HG03558 (cell line): ENCODE measurements around the gene PLET1.

Source experiments
- ATAC-seq: cut with Tn5 transposase; IDR thresholded peaks from one replicate; pipeline ENCODE4 v1.9.1; 2021; ENCODE audit warnings: moderate number of reproducible peaks; ENCODE audit not compliant: unreplicated experiment; ENCODE audit errors: extremely low read depth

PLET1 gene, protein sequence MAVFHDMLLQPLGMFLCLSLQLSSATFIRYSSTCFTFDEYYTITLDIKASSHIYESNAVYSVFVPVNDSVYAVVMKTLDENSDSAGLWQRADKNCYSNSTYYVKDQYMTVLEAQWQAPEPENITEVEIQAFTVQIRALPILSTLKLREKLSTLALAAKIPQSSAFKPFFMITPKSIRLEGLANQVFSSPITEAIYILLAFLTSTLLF

DNA sequence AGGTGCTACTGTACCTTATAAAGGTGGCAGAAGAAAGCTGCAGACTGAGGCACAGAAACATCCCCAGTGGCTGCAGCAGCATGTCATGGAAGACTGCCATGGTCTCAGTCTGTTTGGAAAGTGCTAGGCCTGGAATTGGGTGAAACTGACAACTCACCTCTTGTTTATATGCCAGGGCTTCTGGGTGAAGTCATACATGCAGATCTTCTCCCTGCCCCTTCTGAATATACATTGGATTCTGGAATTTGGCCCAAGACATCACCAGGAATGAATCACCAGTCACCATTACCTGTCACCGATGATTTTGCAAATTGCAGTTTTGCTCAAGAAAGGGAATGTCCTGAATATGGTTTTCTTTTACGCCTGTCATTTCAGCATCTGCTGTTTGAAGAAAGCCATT is at the start of gene PLET1:
Gene PLET1 (minus strand): TSS at position 371 of the 400 bp plus-strand sequence. CDS start 271 bp downstream, at position 100.
- no peak for ATAC-seq

DNA sequence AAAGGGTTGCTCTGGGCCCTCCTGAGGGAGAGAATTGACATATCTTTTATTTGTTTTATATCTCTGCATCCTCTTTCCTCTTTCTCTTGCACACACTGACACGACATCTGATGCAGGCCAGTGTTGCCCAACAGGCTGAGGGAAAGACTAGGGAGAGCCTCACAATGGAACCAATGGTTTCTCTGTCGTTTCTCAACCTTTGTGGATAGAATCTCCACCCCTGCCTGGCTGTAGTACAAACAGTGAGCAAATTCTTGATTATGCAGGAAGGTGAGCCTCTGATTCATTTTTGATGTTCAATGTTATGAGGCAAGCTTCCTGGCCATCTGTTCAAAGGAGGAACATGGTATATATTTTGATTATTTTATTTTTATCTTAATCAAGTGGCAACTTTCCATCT is 49.8 kb upstream of the PLET1 start:
- no peak for ATAC-seq

DNA sequence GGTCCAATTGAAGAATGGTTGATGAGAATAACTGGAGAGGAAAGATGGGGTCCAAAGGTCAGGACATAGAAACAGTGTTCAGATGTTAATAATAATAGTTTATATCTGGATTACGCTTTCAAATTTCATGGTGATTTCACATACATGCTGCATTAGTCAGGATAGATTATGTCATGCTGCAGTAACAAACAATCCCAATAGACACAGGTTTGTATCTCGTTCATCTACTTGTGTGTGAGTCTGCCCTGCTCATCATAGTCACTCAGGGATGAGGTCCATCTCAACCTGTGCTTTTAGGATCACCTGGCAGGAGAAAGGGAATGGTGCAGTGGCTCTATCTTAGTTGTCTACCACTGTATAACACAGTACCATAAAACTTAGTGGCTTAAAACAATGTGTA is 48.0 kb upstream of the PLET1 start:
- no peak for ATAC-seq

DNA sequence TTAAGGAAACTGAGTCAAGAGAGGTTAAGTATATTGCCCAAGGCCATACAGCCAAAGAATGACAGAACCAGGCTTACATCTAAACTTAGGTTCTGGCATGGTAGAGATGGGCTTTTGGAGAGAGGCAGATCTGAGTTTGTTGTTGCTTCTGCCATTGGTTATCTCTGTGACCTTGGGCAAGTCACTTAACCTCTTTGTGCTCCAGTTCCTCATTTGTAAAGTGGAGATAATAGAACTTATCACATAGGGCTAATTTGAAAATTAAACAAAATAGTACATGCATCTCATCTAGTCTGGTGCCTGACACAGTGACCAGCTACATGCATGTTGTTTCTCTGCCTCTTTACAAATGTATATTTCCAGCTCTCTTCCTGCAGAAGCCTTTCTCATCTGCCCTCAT is 47.0 kb upstream of the PLET1 start:
- ATAC-seq = no peak

DNA sequence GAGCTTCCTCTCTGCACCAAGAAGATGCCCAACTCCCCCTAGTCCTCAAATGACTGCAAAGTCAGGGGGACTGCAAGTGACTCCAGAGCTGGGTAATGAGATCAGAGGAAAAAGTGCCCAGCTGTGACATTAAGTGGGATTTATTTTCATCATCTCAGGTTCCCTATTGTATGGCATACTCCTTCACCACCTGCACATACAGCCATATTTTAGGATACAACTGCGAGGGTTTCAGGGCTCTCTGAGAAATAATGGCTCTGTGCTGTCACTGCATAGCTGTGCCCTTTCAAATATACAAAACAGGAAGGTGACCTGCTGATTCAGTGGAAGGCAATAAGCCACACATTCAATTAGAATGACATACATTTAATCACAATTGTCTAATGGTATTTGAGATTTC is 45.6 kb upstream of the PLET1 start:
- ATAC-seq = no peak

DNA sequence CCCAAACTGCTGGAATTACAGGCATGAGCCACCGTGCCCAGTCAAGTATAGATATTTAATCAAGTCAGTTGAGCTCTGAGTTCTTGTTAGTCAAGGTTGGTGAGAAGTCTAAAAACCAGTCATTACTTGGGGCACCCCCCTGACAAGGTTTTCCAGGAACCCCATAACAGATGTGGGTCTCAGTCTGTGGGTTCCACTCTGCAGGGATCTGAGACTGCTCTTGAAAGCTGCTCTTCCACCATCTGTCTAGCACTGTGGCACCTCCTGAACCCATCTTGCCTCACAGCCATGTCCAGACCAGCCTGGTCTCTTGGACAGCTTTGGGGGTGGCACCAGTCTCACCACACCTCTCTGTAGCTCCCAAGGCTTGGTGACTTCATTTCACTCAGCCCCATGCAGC is 44.3 kb upstream of the PLET1 start:
- ATAC-seq = no peak

DNA sequence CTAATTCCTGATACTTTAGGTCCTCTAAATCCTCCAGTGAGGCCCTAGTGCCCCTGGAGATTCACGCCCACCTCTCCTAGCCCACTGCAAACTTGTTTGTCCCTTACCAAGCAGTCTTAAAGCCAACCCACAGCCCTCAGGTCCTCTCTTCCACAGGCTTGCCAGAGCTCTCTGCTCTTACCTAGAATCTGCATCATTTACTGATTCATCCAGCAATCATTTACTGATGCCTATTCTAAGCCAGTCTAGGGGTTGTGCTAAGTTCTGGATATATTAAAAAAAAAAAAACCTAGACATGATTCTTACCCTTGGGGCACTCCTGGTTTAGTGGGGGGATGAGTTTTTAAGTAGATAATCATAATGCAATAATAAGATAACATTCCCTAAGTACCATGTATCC is 43.0 kb upstream of the PLET1 start:
- ATAC-seq = no peak

DNA sequence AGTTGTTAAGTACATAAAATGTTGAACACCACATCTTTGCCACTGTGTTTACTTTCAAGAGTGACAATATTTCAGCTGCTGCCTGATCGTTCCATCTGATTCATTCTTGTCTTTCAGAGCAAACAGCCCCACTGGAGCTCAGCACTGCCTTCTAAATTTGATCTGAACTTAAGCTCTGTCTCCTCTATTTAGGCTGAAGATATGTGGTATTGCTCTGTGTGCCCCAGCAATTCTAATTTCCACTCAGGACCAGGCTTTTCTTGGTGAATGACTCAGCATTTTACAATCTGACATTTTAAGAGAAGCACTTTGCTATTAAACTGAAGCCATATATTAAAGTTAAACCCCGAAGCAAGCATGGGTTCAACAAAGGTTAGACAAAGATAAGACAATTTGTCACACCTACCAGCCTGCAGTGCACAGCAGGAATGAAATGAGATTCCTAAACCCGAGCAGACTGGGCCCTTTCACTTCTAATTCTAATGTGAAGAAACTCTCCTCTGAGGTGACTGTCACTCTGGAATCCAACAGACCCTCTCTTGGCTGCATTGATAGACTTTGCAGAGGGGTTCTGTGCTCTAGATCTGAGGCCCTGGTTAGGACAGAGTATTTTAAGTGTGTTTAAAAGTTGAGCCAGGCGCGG is 41.7 kb upstream of the PLET1 start:
- ATAC-seq = no peak

DNA sequence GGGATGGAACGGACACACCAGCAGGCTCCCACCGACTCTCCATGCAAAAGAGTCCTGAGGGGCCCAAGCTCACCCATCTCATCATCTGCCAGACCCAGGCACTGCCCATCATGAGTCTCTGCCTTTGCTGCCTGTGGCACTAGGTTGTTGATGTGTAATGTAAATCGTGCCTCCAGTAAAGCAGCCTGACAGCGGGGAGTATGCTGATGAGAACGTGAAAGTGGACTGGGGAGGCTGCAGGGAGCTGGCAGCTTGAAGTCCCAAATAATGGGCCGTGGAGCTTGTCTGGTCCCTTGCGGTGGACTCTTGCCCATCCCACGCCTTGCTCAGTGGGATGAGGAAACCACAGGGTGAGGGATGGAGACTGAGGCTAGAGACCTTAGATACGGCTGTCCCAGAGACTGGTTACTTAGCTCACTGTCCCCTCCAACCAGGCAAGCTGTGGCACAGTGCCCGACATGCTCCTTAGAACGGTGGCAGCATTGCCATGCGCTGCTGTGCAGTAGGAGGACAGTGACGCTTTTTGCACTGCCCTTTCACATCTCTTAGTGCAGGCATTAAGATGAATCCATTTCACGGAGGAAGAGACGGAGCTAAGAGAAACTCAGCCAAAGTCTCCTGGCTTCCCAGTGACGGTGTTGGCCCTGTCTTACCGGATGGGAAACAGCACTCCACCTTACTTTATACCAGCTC is 39.6 kb upstream of the PLET1 start:
- ATAC-seq = no peak

DNA sequence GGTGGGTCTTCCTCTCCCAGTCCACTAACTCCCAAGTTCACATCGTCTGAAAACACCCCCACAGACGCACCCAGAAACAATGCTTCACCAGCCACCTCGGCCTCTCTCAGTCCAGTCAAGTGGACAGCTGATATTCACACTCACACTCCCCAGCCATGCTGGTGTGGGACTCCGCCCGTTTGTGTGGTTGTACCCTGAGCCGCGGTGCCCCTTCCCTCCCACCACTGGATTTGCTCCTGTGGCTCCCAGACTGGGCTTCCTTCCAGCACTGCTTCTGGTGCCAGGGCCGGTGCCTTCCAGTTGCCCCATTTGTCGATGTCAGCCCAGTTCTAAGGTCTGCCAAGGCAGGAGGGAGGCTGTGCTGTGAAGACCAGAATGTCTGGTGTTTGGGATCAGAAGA is 37.9 kb upstream of the PLET1 start:
- ATAC-seq = no peak

DNA sequence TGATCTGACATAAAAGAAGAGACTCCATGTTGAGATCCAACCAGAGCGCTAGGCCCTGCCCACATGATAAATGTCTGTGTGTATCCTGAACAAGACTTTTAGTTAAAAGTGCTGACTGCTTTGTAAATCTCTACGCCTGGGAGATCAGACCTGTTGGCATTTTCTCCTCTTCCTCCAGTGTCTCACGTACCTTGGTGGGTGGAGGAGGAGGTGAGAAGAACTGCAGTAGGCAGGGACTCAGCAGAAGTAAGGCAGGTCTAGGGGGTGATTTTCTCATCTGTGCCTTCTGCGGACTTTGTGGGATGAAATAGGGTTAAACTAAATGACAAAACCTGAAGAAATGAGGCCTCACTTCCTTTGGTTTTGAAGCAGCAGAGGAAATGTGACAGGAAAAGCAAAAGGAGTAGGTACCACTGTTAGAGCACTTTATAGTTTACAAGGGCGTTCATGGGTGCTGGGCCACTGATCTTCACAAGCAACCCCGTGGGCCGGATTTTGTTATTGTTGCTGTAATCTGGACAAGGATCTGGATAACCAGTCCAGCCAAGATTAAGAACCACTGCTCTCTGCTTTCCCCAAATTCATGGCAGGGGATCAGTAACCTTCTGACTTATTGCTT is 36.7 kb upstream of the PLET1 start:
- no peak for ATAC-seq

DNA sequence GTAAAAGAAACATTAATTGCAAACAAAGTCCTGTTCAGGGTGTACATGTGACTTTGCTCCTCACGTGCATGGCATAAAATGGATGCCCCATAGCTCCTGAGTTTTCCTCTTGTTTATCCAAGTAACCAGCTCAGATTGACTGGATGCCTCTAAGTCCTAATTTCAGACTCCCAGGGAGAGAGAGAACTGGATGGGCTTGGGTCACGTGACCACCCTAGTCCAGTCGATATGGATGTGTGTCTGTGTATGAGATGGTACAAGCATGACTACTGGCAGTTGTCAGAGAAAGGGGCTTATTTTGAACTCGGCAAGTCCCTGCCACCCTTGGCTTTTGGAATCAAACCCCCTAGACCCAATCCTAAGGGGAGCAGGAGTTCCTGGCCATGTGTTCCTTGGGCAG is 35.4 kb upstream of the PLET1 start:
- no peak for ATAC-seq

DNA sequence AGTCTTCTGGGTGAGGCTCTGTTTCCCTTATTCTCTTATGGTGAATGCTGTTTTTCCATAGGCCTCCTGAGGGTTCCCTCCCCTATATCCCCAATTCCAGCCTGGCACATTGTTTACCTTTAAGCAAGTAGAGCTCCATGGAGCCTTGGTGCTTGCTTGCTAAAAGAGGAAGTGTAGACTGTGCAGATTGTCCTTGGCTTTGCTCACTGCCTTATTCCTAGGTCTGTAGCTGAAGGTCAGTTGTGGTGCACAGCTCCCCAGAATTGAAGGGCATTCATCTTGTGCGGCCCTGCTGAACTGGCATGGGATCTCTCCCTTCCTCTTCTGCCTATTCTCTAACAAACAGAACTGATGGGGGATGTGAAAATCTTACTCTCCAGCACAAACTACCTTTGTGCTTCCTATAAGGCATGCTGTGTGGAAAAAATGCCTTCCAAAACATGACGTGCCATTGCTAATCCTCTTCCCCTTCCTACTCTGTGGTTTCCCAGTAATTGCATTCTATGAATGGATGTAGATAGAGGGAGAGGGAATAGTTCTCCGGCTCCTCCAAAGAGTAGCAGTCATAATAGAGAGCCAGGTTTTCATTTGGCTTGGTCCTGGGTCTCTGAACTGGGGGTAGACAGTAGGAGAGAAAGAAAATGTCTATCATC is 34.2 kb upstream of the PLET1 start:
- no peak for ATAC-seq

DNA sequence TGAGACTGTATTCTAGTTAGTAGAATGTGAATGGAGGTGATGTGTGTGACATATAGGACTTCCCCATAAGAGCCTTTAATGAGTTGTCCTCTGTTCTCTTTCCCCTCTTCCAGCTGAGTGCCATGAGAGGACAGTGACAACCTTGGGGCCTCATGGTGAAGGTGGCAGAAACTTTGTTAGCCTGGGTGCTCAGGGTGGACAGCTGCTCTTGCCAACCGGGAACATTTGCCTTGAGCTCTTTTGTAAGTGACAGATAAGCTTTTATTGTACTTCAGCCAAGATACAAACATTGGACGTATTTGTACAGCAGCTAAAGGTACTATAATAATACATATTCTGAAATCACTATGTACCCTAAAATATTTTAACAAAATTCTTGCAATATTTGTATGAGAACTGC is 33.0 kb upstream of the PLET1 start:
- ATAC-seq = no peak

DNA sequence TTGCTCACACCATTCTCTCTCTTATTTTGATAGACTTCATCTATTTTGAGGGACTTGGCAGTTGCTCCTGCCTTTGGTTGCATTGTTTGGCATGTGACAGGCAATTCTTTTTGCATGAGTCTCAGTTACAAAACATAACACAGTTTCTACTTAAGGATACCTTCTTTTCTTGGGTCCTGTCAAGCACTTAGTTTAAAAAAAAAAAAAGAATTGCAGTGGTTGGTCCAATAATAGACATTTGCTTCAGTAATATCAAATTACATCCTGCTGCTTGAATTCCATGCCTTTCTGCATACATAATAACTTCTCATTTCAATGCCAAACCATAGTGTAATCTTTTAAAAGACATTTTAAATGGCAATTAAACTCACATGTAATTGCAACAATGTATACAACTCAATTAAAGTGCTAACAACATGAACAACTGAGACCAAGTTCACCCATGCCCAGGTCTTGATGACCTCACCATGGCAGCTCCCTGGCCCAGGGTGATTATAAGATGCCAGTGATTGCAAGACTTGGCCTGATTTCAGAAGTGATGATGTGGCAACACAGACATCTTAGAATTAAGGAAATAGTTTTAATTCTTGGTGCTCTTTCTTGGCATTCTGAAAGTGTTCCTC is 32.2 kb upstream of the PLET1 start:
- no peak for ATAC-seq

DNA sequence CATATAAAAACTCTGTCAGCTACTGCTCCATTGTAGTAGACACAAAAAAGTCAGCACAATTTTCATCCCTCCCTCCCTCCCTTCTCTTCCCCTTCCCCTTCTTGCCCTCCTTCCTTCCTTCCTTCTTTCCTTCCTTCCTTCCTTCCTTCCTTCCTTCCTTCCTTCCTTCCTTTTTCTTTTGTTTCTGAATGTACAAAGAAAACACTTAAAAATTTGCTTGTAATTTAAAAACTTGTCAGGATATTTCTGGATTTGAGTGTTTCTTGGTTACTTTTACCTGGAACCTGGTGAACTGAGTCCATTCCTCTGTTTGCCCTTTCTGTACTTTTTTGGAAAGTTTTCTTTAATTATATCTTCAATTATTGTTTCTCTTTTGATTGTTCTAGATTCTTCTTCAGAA is 31.5 kb upstream of the PLET1 start:
- no peak for ATAC-seq

DNA sequence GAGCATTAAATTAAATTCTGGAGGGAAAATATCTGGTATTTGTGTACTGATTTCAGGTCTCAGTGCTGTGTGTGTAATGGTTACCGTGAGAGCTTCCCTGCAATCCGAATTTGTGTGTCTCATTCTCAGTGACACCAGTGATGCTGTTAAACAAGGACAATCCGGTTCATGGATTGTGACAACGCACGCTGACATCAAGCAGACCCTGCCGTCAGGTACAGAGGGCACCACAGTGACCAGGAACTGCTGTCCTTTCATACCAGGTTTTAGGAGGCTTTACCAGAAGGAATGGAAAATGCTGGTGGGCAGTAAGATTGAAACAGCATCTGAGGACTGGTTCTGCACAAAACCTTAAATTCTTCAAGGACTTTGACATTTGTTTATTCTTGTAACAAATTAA is 30.5 kb upstream of the PLET1 start:
- ATAC-seq = no peak

DNA sequence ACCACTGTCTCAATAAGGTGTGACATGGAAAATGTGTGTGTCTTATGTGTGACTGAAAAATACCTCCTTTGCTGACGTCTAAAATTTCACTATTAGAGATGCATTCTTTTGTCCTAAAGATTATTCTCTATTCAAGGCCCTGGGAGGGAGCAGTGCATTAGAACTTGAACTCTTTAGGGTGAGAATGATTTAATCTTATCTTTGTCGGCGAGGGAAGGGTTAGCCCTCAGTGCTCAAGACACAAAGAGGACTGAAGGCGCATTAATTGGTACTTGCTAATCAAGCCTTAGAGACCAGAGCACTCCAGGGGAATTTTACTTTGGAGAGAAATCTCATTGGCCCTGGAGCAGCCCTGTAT is 29.8 kb upstream of the PLET1 start:
- no peak for ATAC-seq

DNA sequence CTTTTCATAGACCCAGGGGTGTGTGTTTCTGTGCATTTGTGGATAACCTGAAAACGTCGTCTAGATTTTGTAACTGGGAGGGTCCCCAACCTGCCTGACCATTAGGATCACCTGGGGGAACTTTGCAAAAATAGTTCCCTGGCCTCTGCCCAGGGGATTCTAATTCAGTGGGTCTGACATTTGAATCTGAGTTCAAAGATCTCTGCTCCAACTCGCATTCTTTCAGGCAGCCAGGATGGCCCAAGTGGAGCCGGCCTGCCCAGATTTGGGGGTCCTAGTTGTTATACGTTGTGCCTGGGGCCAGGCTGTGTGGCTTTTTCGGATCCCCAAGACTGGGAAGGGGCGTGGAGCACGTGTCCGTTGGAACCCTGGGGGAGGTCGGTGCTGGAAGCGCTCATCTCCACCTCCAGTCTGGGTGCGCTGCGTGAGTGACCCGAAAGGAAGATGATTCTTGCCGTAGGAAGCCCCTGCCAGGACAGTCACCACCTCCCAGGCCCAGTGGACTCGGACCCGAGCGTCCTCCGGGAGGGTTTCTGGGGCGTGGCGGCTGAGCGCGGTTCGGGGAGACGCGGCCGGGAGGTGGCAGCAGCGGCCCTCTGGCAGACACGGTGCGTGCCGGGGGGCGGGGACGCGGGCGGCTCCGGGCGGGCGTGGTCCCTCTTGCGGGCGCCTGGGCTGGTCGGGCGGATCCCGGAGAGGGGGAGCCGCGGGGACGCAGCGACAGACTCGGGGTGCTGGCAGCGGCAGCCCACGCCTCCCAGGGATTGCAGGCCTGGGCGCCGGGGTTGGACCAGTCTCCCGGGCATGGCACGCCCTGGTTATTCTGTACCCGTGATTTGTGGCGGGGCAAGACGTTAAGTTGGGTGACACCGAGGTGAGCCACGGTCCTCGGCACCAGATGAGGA is 29.2 kb upstream of the PLET1 start:
- ATAC-seq = no peak

DNA sequence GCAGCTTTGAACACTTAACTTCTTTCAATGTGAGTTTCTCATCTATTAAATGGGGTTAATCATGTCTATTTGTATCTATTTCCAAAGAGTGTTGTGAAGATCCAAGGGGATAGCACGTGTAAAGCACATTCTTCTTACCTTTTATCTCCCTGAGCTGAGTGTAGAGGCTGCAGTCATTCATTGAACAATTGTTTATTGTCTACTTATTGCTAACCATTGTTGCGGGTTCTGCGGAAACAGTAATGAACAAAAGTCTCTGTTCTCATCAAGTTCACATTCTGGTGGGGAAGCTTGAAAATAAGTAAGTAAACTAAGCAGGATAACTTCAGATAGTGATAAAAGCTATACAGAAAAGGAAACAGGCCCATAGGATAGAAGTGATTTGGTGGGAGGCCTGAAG is 27.4 kb upstream of the PLET1 start:
- ATAC-seq = no peak
